Activated naive CD8-positive, alpha-beta T cell treated with anti-CD3 and anti-CD28 coated beads, Interleukin-2, amount 10 ng/mL, durations not matched to agents 7 days and 5 days (primary cell): ENCODE results near the gene ATP2B3. TPM values are rescaled to one million over a fixed set of nuclear protein-coding genes. Genes with fewer than 3 reads are reported as not detected.
A peak's percentile ranks its signal among the peaks of the same experiment; 100 is the strongest.

Source experiments
- ATAC-seq: fragments of 150-1000 bp; cut with Tn5 transposase; one replicate; pipeline ENCODE4 v1.10.0; 2021; ENCODE audit warnings: low read depth, moderate library complexity
- POLR2A ChIA-PET: fragments of 350-600 bp; sonication (Branson Sonifier 250); formaldehyde crosslinking; loops from one replicate; lab custom pipeline; 2021; ENCODE audit warnings: antibody characterized with exemption; lab: Charles Lee
- DNase-seq: peaks from one replicate; pipeline ENCODE4 v3.0.0; 2021
- H3K27ac Mint-ChIP-seq: one replicate; pipeline ENCODE4 v1.8.0; 2022; ENCODE audit warnings: mild to moderate bottlenecking, mixed read lengths
- H3K27me3 Mint-ChIP-seq: one replicate; pipeline ENCODE4 v1.8.0; 2022; ENCODE audit warnings: mild to moderate bottlenecking, moderate library complexity, mixed read lengths
- H3K36me3 Mint-ChIP-seq: one replicate; pipeline ENCODE4 v1.8.0; 2021; ENCODE audit warnings: mild to moderate bottlenecking, mixed read lengths
- H3K4me1 Mint-ChIP-seq: one replicate; pipeline ENCODE4 v1.8.0; 2021; ENCODE audit warnings: mixed read lengths
- H3K4me3 Mint-ChIP-seq: one replicate; pipeline ENCODE4 v1.8.0; 2022; ENCODE audit warnings: mild to moderate bottlenecking, moderate library complexity, mixed read lengths
- H3K9me3 Mint-ChIP-seq: one replicate; pipeline ENCODE4 v1.8.0; 2021; ENCODE audit warnings: mixed read lengths
- total RNA-seq, 2 experiments: library from RNA; stranded (reverse); gene quantifications; one replicate each; pipeline ENCODE4 v1.2.3, GENCODE V29; 2021

Gene ATP2B3
- total RNA-seq, 2 experiments from 2014 or later, result not detected

DNA sequence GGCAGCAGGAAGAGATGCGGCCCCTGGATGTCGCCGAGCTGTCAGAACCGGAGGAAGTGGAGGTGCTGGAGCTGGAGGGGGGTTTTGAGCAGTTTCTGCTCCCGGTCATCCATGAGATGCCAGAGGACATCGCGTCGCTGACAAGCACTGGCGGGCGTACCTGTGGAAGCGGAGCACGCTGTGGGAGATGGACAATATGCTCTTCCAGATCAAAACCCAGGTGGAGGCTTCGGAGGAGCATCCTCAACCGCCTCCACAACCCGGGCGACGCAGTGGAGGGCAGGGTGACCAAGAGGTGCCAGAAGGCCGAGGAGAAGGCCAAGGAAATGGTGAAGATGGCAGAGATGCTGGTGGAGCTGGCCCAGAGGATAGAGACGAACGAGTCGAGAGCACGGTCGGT is 89.1 kb downstream of the ATP2B3 start:
- no peak overlapping the region for H3K27ac Mint-ChIP-seq
- H3K4me3 Mint-ChIP-seq, result no peak overlapping the region
- H3K4me1 Mint-ChIP-seq, result peaks cover 7% of the 10 kb centered on the region
- peaks cover 3% of the 10 kb centered on the region for H3K27me3 Mint-ChIP-seq
- H3K36me3 Mint-ChIP-seq, result no peaks in the 10 kb centered on the region
- POLR2A ChIA-PET, result no interaction called here
- DNase-seq (no peak), ATAC-seq (no peak)
- no peaks in the 10 kb centered on the region for H3K9me3 Mint-ChIP-seq

GRCh38 chrX:153608376-153608775 is 90.9 kb downstream of the ATP2B3 start:
- Mint-ChIP-seq H3K4me1 (peaks cover 7% of the 10 kb centered on the region), H3K9me3 (no peaks in the 10 kb centered on the region), H3K27ac (no peak overlapping the region), H3K36me3 (no peaks in the 10 kb centered on the region), H3K27me3 (peaks cover 3% of the 10 kb centered on the region), H3K4me3 (no peak overlapping the region)
- ATAC-seq, result no peak
- POLR2A ChIA-PET, result no interaction called here
- no peak for DNase-seq

GRCh38 chrX:153608806-153609205 is 91.4 kb downstream of the ATP2B3 start:
- ATAC-seq, result no peak
- POLR2A ChIA-PET, result no interaction called here
- no peaks in the 10 kb centered on the region for H3K36me3 Mint-ChIP-seq
- H3K27ac Mint-ChIP-seq, result no peak overlapping the region
- peaks cover 6% of the 10 kb centered on the region for H3K27me3 Mint-ChIP-seq
- no peak for DNase-seq
- no peaks in the 10 kb centered on the region for H3K9me3 Mint-ChIP-seq
- H3K4me3 Mint-ChIP-seq, result no peak overlapping the region
- H3K4me1 Mint-ChIP-seq, result peaks cover 7% of the 10 kb centered on the region

DNA sequence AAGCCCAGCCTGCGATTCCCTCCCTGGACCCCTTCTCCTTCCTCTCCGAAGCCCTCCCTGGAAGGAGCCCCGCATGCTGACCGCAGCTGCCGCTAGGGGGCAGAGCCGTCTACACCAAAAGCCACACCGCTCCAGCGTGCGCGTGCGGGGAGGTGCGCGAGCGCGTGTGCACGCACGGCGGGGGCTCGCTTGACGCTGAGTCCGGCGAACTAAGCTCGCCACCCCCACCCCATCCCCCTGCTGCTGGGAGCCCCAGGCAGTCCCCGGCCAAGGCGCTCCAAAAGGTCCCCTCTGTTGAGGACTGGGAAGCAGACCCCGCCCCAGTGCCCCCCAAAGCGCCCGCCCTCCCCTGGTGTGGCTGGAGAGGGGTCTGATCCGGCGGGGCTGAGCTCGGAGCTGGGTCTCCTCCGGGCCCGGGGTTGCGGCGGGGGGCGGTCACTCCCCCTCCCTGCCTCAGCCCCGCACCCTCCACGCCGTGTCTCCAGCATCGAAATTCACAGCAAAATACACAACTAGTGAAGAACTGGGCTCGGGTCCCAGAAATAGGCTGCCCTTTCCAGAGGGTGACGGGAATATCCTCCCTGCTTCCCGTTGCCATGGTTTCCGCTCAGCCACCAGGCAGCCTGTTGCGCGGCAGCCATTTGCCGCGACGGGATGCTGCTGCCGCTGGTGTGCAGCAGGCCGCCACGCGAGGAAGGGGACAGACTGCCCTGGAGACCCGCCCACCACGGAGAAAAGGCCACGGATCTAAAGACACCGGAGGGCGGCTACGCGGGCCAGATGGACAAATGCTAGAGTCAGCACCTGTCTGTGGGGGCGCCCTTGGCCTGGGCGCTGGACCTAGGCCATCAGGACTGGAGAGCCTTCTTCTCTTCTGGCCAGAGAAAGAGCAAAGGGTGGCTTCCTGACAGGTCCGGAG is 92.7 kb downstream of the ATP2B3 start:
- Mint-ChIP-seq H3K9me3 (no peaks in the 10 kb centered on the region), H3K4me1 (peaks cover 7% of the 10 kb centered on the region), H3K36me3 (no peaks in the 10 kb centered on the region), H3K27ac (no peak overlapping the region), H3K27me3 (peaks cover 6% of the 10 kb centered on the region), H3K4me3 (peak overlapping the region; percentile 75)
- DNase-seq, result peak; percentile 79
- peak; percentile 87 for ATAC-seq
- POLR2A ChIA-PET, result interaction anchor here (1.2 kb wide), 1 partner anchor 12 kb away, joined by 3 read pairs; no protein-coding TSS in a partner anchor

DNA sequence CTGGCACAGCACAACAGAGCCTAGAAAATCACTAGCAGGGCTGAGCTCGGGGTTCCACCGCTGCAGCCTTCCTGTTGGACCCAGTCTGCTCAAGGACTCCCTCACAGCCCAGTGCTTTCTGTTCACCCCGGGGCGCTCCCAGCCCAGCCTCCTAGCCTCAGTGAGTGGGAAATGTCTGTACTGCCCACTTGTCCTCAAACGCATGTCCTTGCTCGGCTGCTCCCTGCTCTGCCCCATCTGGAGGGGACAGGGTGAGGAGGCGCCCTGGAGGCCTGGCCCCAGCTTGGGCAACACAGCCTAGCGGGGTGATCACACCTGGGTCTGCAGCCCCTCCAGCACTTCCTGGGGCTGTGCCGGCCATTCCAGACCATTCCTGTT is 93.4 kb downstream of the ATP2B3 start:
- ATAC-seq, result no peak
- no peak overlapping the region for H3K27ac Mint-ChIP-seq
- no peaks in the 10 kb centered on the region for H3K9me3 Mint-ChIP-seq
- H3K36me3 Mint-ChIP-seq, result no peaks in the 10 kb centered on the region
- H3K4me1 Mint-ChIP-seq, result peaks cover 7% of the 10 kb centered on the region
- POLR2A ChIA-PET, result interaction anchor here (1.2 kb wide), 1 partner anchor 13 kb away, joined by 3 read pairs; no protein-coding TSS in a partner anchor
- peak overlapping the region; percentile 75 for H3K4me3 Mint-ChIP-seq
- H3K27me3 Mint-ChIP-seq, result peaks cover 6% of the 10 kb centered on the region
- no peak for DNase-seq

- Mint-ChIP-seq H3K36me3 (no peaks in the 10 kb centered on the region), H3K27me3 (peaks cover 6% of the 10 kb centered on the region), H3K4me3 (no peak overlapping the region), H3K9me3 (no peaks in the 10 kb centered on the region), H3K27ac (no peak overlapping the region), H3K4me1 (peaks cover 7% of the 10 kb centered on the region)
- no peak for DNase-seq
- POLR2A ChIA-PET, result no interaction called here
- ATAC-seq, result no peak
Observed at GRCh38 chrX:153611298-153612095, 94.1 kb downstream of the ATP2B3 start.

- Mint-ChIP-seq H3K27me3 (peaks cover 3% of the 10 kb centered on the region), H3K4me1 (peaks cover 7% of the 10 kb centered on the region), H3K4me3 (no peak overlapping the region), H3K9me3 (no peaks in the 10 kb centered on the region), H3K27ac (no peak overlapping the region), H3K36me3 (no peaks in the 10 kb centered on the region)
- DNase-seq (no peak), ATAC-seq (no peak)
- POLR2A ChIA-PET, result no interaction called here
Observed at GRCh38 chrX:153612413-153612812, 95.0 kb downstream of the ATP2B3 start.

- Mint-ChIP-seq H3K27ac (no peak overlapping the region), H3K4me1 (peaks cover 2% of the 10 kb centered on the region), H3K27me3 (peaks cover 8% of the 10 kb centered on the region), H3K9me3 (no peaks in the 10 kb centered on the region), H3K4me3 (no peak overlapping the region), H3K36me3 (no peaks in the 10 kb centered on the region)
- DNase-seq (no peak), ATAC-seq (no peak)
- POLR2A ChIA-PET, result no interaction called here
Observed at GRCh38 chrX:153614818-153615217, 97.4 kb downstream of the ATP2B3 start.

DNA sequence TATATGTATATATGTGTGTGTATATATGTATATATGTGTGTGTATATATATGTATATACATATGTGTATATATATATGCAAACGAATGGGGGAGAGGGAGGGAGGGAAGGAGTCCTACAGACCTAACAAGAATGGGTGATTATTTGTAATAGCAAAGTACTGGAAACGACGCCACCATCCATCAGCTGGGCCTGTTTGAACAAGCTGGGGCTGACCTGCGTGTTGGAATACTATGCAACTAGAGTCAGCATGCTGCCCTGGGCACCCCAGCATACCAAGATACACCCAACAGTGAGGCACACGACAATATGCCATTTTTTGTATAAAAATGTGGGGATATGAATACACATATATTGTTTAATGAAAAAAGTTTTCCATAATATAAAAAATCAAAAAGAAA is 103.1 kb downstream of the ATP2B3 start:
- no peak overlapping the region for H3K27ac Mint-ChIP-seq

DNA sequence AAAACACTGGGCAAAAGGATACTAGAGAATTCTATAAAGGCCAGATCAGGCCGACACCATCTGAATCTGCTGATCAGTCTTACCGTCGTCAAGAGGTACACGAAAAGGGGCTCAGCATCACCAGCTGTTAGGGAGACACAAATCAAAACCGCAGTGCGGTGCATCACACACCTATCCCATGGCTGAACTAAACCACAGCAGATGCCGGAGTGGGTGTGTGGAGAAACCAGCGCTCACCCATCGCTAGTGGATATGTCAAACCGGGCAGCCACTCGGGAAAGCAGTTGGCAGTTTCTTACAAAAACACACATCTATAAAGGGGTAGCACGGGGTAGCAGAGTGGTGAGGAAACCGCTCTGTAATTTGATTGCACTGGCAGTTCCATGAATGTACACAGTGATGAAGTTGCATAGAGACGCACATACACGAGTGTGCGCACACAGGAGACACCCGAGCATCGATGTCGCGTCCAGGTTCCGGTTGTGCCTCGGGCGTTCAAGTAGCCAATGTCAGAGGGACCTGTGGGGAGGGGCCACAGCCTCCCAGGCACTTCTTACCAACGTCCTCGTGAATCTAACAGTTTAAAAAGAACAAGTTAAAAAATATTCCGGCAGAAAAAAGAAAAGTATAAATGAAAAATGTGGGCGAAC is 104.6 kb downstream of the ATP2B3 start:
- peaks cover 5% of the 10 kb centered on the region for H3K27me3 Mint-ChIP-seq
- no peak for DNase-seq
- H3K4me1 Mint-ChIP-seq, result no peaks in the 10 kb centered on the region
- no peak overlapping the region for H3K27ac Mint-ChIP-seq
- POLR2A ChIA-PET, result no interaction called here
- H3K4me3 Mint-ChIP-seq, result no peak overlapping the region
- H3K36me3 Mint-ChIP-seq, result no peaks in the 10 kb centered on the region
- ATAC-seq, result no peak
- no peaks in the 10 kb centered on the region for H3K9me3 Mint-ChIP-seq

More for the DNA sequence above, 103.1 kb downstream of the ATP2B3 start:
- DNase-seq (no peak), ATAC-seq (no peak)
- POLR2A ChIA-PET, result no interaction called here
- H3K27me3 Mint-ChIP-seq, result peaks cover 5% of the 10 kb centered on the region
- no peak overlapping the region for H3K4me3 Mint-ChIP-seq
- no peaks in the 10 kb centered on the region for H3K4me1 Mint-ChIP-seq
- H3K9me3 Mint-ChIP-seq, result no peaks in the 10 kb centered on the region
- no peaks in the 10 kb centered on the region for H3K36me3 Mint-ChIP-seq

DNA sequence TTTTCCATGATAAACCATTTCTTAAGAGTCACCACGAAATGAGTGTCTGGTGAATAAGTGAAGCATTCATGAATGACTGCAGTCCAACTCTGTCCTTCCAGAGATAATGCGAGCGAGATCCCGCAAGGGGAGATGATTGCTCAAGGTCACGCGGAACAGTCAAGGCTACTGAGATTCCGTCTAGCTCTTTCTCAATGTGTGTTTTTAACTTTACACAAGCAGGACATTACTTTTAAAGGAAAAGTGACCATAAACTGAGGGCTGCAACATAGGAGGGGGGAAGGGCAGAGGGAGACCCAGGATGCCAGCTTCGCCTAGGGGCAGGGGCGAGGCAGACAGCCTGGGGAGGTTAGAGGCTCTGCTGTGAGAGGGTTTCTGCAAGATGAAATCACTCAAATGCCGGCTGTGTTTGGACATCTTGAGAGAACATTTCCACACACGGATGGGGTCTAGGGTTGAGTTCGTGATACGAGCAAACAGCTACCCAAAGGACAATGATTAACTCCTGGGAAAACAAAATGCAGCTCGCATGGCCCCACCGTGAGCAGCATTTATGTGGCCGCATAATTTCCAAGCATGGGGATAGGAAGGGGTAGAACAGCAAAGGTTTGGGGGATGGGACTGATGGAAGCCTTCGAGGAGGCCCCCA is 105.3 kb downstream of the ATP2B3 start:
- no peak for ATAC-seq
- no peaks in the 10 kb centered on the region for H3K9me3 Mint-ChIP-seq
- no peaks in the 10 kb centered on the region for H3K4me1 Mint-ChIP-seq

DNA sequence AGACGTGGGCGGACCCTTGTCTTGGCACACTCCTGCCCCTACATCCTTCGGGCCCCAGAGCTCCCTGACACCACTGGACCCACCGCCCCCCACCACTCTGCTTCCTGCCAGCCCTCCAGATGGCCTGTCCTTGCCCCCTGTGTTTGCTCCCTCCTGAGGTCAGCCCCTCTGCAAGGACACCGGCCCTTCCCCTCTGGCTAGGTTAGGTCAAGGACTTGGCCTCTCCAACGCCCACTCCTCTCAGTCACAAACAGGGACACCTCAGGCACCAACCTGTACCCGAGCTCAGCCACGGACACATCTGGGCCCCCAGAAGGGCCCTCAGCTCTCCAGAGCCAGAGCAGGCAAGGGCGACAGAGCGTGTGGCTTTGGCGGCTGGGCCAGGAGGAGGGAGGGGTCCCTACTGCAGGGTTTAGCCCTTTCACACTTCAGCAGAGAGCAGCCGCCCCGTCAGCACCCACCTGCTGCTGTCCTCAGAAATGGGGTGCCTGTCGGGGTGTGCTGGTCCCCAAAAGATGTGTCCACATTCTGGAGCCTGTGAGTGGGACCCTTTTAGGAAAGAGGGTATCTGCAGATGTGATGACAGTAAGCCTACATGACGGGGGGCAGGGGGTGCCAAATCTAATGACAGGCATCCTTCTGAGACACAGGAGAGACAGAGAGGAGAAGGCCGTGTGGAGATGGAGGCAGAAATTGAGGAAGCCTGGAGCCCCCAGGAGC is 106.0 kb downstream of the ATP2B3 start:
- DNase-seq (no peak), ATAC-seq (no peak)
- Mint-ChIP-seq H3K27me3 (no peaks in the 10 kb centered on the region), H3K27ac (no peak overlapping the region), H3K4me1 (no peaks in the 10 kb centered on the region), H3K36me3 (no peaks in the 10 kb centered on the region), H3K4me3 (no peak overlapping the region), H3K9me3 (no peaks in the 10 kb centered on the region)
- POLR2A ChIA-PET, result no interaction called here

More for the DNA sequence above, 105.3 kb downstream of the ATP2B3 start:
- DNase-seq, result no peak
- Mint-ChIP-seq H3K27ac (no peak overlapping the region), H3K4me3 (no peak overlapping the region), H3K27me3 (peaks cover 3% of the 10 kb centered on the region), H3K36me3 (no peaks in the 10 kb centered on the region)
- POLR2A ChIA-PET, result no interaction called here
